GM10266 (cell line): ENCODE measurements around the gene IPPK.
"Not testable (repeated sequence)": the region's sequence is repeated elsewhere in the genome, so short reads cannot be mapped to it uniquely, and the experiment has no call there.

Experiments used
- DNase-seq: peaks from one replicate; pipeline ENCODE4 v3.0.0; 2012; ENCODE audit errors: extremely low spot score
- TF ChIP-seq, protein P1 (sequence below): IDR thresholded peaks from 2 replicates; pipeline ENCODE4 v1.5.1; 2012; ENCODE audit warnings: mild to moderate bottlenecking, low read depth; ENCODE audit not compliant: control insufficient read depth, insufficient read depth; ENCODE audit errors: missing control alignments

The IPPK gene

DNA sequence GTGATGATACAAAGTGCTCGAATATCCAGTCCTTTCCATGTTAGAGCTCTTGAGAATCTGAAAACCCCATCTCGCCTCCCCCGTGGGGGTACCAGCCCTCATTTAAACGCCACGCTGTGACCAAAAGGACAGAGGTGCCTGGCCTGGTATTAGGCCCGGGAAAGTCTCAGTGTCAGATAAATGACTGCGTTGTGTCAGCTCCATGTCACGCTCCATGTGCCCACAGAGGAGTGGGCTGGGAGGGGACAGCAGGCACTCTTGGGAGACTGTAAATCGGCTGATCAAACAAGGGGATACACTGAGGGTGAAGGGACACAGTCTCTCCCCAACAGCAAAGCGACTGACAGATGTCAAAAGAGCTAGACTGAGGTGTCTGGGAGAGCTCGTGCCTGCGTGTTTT is 68.5 kb downstream of the IPPK start:
- TF ChIP-seq, protein P1, sequence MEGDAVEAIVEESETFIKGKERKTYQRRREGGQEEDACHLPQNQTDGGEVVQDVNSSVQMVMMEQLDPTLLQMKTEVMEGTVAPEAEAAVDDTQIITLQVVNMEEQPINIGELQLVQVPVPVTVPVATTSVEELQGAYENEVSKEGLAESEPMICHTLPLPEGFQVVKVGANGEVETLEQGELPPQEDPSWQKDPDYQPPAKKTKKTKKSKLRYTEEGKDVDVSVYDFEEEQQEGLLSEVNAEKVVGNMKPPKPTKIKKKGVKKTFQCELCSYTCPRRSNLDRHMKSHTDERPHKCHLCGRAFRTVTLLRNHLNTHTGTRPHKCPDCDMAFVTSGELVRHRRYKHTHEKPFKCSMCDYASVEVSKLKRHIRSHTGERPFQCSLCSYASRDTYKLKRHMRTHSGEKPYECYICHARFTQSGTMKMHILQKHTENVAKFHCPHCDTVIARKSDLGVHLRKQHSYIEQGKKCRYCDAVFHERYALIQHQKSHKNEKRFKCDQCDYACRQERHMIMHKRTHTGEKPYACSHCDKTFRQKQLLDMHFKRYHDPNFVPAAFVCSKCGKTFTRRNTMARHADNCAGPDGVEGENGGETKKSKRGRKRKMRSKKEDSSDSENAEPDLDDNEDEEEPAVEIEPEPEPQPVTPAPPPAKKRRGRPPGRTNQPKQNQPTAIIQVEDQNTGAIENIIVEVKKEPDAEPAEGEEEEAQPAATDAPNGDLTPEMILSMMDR = no peak
- DNase-seq = no peak

DNA sequence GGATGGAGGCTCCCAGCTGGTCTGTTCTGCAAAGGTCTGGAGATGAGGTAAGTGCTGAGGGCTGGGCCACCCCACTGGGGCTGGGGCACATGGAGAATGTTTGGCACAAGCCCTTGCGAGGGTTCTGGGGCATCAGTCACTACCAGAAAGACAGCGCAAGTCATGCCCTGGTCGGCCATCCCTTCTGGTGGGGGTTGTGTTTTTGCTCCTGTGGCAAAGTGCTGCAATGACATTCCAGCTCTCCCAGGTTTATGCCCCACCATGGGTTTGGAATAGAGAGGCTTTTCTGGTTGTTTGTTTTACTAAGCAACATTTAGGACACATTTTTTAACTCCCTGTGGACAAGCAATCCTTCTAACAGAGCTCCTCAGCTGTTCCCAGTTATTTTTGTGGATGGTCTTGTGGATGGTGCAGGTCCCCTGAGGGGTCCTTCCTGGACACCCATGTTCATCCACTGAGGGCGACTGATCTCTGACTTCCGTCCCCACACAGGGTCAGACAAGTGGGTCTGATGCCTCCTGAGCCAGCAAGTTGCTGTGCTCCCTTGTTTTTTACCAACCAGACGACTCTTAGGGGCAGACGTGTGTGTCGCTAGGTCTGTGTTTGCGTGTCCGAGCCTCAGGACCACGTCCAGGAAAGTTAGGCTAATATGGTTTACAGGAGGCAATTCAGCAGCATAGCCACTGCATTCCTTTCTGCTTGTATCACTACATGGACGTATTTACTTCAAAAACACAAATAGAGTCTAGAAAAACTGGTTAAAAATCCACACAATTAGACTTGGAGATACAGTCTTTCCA is 69.3 kb downstream of the IPPK start:
- DNase-seq = no peak
- TF ChIP-seq, protein P1 = no peak

DNA sequence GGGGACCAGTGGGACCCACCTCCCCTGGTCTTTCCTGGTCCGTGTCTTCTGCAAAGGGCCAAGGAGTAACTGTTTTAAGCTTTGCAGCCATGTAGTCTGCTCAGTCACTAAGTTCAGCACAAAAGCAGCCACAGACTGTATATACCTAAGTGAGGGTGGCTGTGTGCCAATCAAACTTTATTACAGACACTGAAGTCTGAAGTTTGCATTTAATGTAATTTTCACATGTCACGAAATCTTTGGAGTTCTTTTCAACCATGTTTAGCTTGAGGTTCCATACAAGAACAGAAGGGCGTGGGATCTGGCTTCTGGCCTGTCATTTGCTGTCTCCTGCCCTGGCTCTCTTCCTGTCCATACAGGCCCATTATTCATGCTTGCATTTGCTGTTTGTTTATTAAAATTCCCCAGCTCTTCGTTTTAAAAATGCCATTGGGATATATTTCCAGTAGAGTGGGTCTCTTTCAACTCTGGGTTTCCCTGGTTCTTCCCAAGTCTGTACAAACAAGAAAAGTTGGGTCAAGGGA is 69.9 kb downstream of the IPPK start:
- no peak for DNase-seq
- TF ChIP-seq, protein P1 = no peak

DNA sequence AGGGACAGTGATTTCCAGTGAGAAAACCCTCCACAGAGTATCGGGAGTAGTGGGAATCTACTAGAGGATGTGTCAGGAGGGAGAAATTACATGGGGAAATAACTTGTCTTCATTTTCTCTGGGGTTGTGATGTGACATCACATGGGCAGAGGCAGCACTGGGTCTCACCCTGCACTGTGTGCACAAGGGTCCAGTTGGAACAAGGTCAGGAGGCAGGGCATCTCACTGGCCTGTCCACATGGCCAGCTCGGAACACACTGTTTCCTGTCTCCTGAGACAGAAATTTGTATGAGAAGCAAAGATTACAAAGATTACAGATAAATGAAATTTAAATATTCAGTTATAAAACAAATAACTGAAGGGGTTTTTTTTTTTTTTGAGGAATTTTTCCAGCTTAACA is 71.5 kb downstream of the IPPK start:
- TF ChIP-seq, protein P1 = no peak

DNA sequence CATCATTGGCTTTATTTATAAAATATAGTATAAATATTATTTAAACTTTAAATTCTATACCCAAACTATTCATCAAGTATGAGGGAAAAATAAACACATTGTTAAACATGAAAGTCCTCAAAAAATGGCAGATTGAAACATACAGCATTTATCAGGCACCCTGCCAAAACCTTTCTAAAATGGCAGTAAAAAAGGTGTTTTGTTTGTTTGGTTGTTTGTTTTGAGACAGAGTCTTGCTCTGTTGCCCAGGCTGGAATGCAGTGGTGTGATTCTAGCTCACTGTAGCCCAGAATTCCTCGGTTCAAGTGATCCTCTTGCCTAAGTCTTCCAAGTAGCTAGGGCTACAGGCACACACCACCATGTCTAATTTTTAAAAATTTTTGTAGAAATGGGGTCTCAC is 74.0 kb downstream of the IPPK start:
- DNase-seq = no peak
- TF ChIP-seq, protein P1 = no peak

More for the DNA sequence above, 71.5 kb downstream of the IPPK start:
- DNase-seq = no peak

DNA sequence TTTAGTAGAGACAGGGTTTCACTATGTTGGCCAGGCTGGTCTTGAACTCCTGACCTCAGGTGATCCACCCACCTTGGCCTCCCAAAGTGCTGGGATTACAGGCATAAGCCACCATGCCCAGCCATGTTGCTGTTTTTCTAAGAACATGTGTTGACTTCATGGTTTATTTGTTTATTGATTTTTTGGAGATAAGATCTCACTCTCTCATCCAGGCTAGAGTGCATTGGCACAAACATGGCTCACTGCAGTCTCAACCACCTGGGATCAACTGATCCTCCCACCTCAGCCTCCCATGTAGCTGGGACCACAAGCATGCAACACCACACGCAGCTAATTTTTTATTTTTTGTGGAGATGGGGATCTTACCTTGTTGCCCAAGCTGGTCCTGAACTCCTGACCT is 74.9 kb downstream of the IPPK start:
- not testable (repeated sequence) for DNase-seq

DNA sequence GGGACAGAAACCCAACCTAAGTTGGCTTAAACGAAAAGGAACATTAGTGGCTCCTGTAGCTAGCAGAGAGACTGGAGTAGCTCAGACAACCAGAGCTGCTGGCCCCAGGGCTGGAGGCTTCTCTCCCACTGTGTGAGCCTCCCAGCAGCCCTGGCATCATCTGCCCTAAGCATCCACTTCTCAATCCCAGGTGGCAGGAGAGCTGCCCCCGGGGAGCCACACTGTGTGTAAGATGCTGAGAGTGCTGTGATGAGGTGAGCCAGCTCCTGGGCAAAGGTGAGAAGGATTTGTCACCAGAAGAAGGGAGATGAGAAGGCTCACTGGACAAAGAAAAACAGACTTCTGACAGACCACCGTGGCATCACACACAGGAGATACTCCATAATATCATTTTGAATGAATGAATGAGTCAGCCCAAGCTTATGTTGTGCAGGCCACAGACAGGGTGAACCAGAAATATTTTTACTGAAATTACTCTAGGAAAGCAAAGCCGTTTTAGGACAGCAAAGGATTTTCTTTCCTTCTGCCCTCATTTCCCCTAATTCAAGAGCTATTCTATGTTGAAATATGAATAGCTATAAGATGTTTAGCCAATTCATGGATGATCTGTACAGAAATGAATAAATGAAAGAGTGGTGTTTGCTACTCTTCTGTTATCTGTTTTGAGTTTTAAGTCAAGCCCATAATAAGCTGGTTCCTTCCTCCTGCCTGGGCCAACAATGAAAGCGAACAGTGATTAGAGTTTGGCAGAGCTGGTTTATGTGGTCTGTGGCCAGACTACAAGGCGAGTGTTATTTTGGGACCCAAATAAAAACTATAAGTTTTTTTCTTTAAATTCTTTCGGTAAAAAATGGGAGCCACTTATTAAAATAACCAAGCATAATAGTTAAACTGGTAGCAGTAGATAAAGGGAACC is 76.7 kb downstream of the IPPK start:
- DNase-seq = no peak
- TF ChIP-seq, protein P1 = no peak
